HEK293 (cell line): ENCODE data around the gene ITFG2.

Source experiments
- GLIS2 ChIP-seq: fragments of 450-650 bp; formaldehyde crosslinking; IDR thresholded peaks from 2 replicates; pipeline ENCODE4 v1.5.1; 2016; ENCODE audit warnings: missing biosample characterization, missing genetic modification characterization
- KLF10 ChIP-seq: fragments of 450-650 bp; IDR thresholded peaks from 2 replicates; pipeline ENCODE4 v1.5.1; 2018; ENCODE audit warnings: missing biosample characterization, mild to moderate bottlenecking, missing genetic modification characterization
- RBAK ChIP-seq: fragments of 450-650 bp; formaldehyde crosslinking; IDR thresholded peaks from 2 replicates; pipeline ENCODE4 v1.5.1; 2016; ENCODE audit warnings: missing biosample characterization, missing genetic modification characterization
- REST ChIP-seq: fragments of 450-650 bp; formaldehyde crosslinking; IDR thresholded peaks from 2 replicates; pipeline ENCODE4 v1.5.1; 2016; ENCODE audit warnings: missing biosample characterization, missing genetic modification characterization
- SP7 ChIP-seq: fragments of 450-650 bp; formaldehyde crosslinking; IDR thresholded peaks from 2 replicates; pipeline ENCODE4 v1.5.1; 2016; ENCODE audit warnings: missing biosample characterization, missing genetic modification characterization
- ZNF114 ChIP-seq: fragments of 450-650 bp; formaldehyde crosslinking; IDR thresholded peaks from 2 replicates; pipeline ENCODE4 v1.5.0; 2017; ENCODE audit warnings: missing biosample characterization, missing genetic modification characterization
- ZNF169 ChIP-seq: fragments of 450-650 bp; formaldehyde crosslinking; IDR thresholded peaks from 2 replicates; pipeline ENCODE4 v1.5.1; 2016; ENCODE audit warnings: missing biosample characterization, missing genetic modification characterization
- ZNF174 ChIP-seq: fragments of 450-650 bp; formaldehyde crosslinking; IDR thresholded peaks from 2 replicates; pipeline ENCODE4 v1.5.0; 2017; ENCODE audit warnings: missing biosample characterization, mild to moderate bottlenecking, missing genetic modification characterization
- ZNF239 ChIP-seq: fragments of 450-650 bp; formaldehyde crosslinking; IDR thresholded peaks from 2 replicates; pipeline ENCODE4 v1.5.1; 2016; ENCODE audit warnings: missing biosample characterization, missing genetic modification characterization
- ZNF280C ChIP-seq: fragments of 450-650 bp; formaldehyde crosslinking; IDR thresholded peaks from 2 replicates; pipeline ENCODE4 v1.5.1; 2016; ENCODE audit warnings: missing biosample characterization, missing genetic modification characterization
- ZNF302 ChIP-seq: fragments of 450-650 bp; formaldehyde crosslinking; IDR thresholded peaks from 2 replicates; pipeline ENCODE4 v1.5.1; 2016; ENCODE audit warnings: missing biosample characterization, missing genetic modification characterization, low read depth
- ZNF350 ChIP-seq: fragments of 450-650 bp; formaldehyde crosslinking; IDR thresholded peaks from 2 replicates; pipeline ENCODE4 v1.5.0; 2017; ENCODE audit warnings: missing biosample characterization, mild to moderate bottlenecking, missing genetic modification characterization
- ZNF362 ChIP-seq: fragments of 450-650 bp; formaldehyde crosslinking; IDR thresholded peaks from 2 replicates; pipeline ENCODE4 v1.5.1; 2016; ENCODE audit warnings: missing biosample characterization, missing genetic modification characterization
- ZNF48 ChIP-seq: fragments of 450-650 bp; formaldehyde crosslinking; IDR thresholded peaks from 2 replicates; pipeline ENCODE4 v1.5.1; 2016; ENCODE audit warnings: missing biosample characterization, missing genetic modification characterization
- ZNF600 ChIP-seq: fragments of 450-650 bp; formaldehyde crosslinking; IDR thresholded peaks from 2 replicates; pipeline ENCODE4 v1.5.1; 2016; ENCODE audit warnings: missing biosample characterization, missing genetic modification characterization
- ZNF629 ChIP-seq: fragments of 450-650 bp; formaldehyde crosslinking; IDR thresholded peaks from 2 replicates; pipeline ENCODE4 v1.5.1; 2017; ENCODE audit warnings: missing biosample characterization, missing genetic modification characterization
- ZNF654 ChIP-seq: fragments of 450-650 bp; formaldehyde crosslinking; IDR thresholded peaks from 2 replicates; pipeline ENCODE4 v1.5.1; 2016; ENCODE audit warnings: low read depth, missing biosample characterization, missing genetic modification characterization
- ZNF664 ChIP-seq: fragments of 450-650 bp; formaldehyde crosslinking; IDR thresholded peaks from 2 replicates; pipeline ENCODE4 v1.5.1; 2016; ENCODE audit warnings: missing biosample characterization, missing genetic modification characterization
- ZNF704 ChIP-seq: fragments of 450-650 bp; formaldehyde crosslinking; IDR thresholded peaks from 2 replicates; pipeline ENCODE4 v1.5.1; 2016; ENCODE audit warnings: missing biosample characterization, missing genetic modification characterization
- ZNF707 ChIP-seq: fragments of 450-650 bp; formaldehyde crosslinking; IDR thresholded peaks from 2 replicates; pipeline ENCODE4 v1.5.1; 2016; ENCODE audit warnings: missing biosample characterization, missing genetic modification characterization
- ZNF76 ChIP-seq: fragments of 450-650 bp; formaldehyde crosslinking; IDR thresholded peaks from 2 replicates; pipeline ENCODE4; 2016; ENCODE audit warnings: low read depth, missing biosample characterization, missing genetic modification characterization, borderline replicate concordance
- ZNF792 ChIP-seq: fragments of 450-650 bp; formaldehyde crosslinking; IDR thresholded peaks from 2 replicates; pipeline ENCODE4 v1.5.1; 2016; ENCODE audit warnings: missing biosample characterization, missing genetic modification characterization
- ZNF843 ChIP-seq: fragments of 450-650 bp; formaldehyde crosslinking; IDR thresholded peaks from 2 replicates; pipeline ENCODE4 v1.5.1; 2016; ENCODE audit warnings: missing biosample characterization, missing genetic modification characterization
- TF ChIP-seq, protein P1 (sequence below): fragments of 450-650 bp; formaldehyde crosslinking; IDR thresholded peaks from 2 replicates; pipeline ENCODE4 v1.5.1; 2016; ENCODE audit warnings: missing biosample characterization, missing genetic modification characterization, borderline replicate concordance
- TF ChIP-seq, protein P2 (sequence below): fragments of 450-650 bp; formaldehyde crosslinking; IDR thresholded peaks from 2 replicates; pipeline ENCODE4 v1.5.1; 2016; ENCODE audit warnings: missing biosample characterization, missing genetic modification characterization
- TF ChIP-seq, protein P3 (sequence below): fragments of 450-650 bp; formaldehyde crosslinking; IDR thresholded peaks from 2 replicates; pipeline ENCODE4 v1.5.1; 2016; ENCODE audit warnings: missing biosample characterization, missing genetic modification characterization

The ITFG2 gene

DNA sequence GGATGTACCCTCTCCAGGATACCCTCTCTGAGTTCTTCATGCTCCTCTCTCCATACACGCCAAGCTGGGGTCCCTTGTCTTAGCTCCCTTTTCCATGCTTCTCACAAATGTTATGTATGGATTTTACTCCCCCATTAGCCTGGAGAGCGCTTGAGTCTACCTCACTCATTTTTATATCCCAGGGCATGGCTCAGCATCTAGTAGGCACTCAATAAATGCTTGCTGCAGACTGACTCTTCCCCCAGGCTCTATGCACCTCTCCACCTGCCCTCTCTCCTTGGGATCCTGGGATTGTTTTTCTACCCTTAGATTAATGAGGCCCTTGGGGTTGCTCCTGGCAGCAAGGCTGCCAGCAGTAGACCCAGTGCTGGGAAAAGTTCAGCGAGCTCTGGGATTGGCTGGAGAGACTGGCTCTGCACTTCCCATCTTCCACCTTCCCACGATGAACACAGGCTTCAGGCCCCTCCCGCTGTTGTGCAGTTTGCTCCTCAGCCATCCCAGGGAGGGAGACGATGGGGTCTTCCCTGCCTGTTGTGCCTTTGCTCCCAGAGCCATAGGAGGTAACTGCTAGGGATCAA is 20.2 kb downstream of the ITFG2 start (continued):
- TF ChIP-seq, protein P1, sequence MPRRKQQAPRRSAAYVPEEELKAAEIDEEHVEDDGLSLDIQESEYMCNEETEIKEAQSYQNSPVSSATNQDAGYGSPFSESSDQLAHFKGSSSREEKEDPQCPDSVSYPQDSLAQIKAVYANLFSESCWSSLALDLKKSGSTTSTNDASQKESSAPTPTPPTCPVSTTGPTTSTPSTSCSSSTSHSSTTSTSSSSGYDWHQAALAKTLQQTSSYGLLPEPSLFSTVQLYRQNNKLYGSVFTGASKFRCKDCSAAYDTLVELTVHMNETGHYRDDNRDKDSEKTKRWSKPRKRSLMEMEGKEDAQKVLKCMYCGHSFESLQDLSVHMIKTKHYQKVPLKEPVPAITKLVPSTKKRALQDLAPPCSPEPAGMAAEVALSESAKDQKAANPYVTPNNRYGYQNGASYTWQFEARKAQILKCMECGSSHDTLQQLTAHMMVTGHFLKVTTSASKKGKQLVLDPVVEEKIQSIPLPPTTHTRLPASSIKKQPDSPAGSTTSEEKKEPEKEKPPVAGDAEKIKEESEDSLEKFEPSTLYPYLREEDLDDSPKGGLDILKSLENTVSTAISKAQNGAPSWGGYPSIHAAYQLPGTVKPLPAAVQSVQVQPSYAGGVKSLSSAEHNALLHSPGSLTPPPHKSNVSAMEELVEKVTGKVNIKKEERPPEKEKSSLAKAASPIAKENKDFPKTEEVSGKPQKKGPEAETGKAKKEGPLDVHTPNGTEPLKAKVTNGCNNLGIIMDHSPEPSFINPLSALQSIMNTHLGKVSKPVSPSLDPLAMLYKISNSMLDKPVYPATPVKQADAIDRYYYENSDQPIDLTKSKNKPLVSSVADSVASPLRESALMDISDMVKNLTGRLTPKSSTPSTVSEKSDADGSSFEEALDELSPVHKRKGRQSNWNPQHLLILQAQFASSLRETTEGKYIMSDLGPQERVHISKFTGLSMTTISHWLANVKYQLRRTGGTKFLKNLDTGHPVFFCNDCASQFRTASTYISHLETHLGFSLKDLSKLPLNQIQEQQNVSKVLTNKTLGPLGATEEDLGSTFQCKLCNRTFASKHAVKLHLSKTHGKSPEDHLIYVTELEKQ (tag by site-specific recombination) = no peak
- TF ChIP-seq ZNF362 (tag by site-specific recombination) (no peak), ZNF792 (tag by site-specific recombination) (0 out of 2 replicates have a peak, but pooled peaks have one; percentile 54), ZNF704 (tag by site-specific recombination) (no peak), SP7 (tag by site-specific recombination) (no peak), ZNF280C (tag by site-specific recombination) (no peak), ZNF114 (tag by site-specific recombination) (no peak), RBAK (tag by site-specific recombination) (no peak), REST (tag by site-specific recombination) (no peak), ZNF707 (tag by site-specific recombination) (no peak), ZNF350 (tag by site-specific recombination) (no peak), ZNF169 (tag by site-specific recombination) (no peak), KLF10 (tag by site-specific recombination) (no peak), ZNF664 (peak; percentile 84), ZNF239 (tag by site-specific recombination) (no peak), ZNF76 (no peak), GLIS2 (tag by site-specific recombination) (no peak), ZNF843 (tag by site-specific recombination) (no peak), ZNF654 (tag by site-specific recombination) (no peak), ZNF174 (tag by site-specific recombination) (no peak), ZNF302 (tag by site-specific recombination) (no peak), ZNF629 (tag by site-specific recombination) (no peak), ZNF600 (tag by site-specific recombination) (no peak), ZNF48 (no peak)
- TF ChIP-seq, protein P2, sequence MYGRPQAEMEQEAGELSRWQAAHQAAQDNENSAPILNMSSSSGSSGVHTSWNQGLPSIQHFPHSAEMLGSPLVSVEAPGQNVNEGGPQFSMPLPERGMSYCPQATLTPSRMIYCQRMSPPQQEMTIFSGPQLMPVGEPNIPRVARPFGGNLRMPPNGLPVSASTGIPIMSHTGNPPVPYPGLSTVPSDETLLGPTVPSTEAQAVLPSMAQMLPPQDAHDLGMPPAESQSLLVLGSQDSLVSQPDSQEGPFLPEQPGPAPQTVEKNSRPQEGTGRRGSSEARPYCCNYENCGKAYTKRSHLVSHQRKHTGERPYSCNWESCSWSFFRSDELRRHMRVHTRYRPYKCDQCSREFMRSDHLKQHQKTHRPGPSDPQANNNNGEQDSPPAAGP (tag by site-specific recombination) = no peak
- TF ChIP-seq, protein P3, sequence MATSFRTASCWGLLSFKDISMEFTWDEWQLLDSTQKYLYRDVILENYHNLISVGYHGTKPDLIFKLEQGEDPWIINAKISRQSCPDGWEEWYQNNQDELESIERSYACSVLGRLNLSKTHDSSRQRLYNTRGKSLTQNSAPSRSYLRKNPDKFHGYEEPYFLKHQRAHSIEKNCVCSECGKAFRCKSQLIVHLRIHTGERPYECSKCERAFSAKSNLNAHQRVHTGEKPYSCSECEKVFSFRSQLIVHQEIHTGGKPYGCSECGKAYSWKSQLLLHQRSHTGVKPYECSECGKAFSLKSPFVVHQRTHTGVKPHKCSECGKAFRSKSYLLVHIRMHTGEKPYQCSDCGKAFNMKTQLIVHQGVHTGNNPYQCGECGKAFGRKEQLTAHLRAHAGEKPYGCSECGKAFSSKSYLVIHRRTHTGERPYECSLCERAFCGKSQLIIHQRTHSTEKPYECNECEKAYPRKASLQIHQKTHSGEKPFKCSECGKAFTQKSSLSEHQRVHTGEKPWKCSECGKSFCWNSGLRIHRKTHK = no peak
